ENCODE measurements around the gene CCDC27.
"Not testable (repeated sequence)": the region's sequence is repeated elsewhere in the genome, so short reads cannot be mapped to it uniquely, and the experiment has no call there.

CCDC27 gene

GRCh38 chr1:3740042-3740441, 12.2 kb upstream of the CCDC27 start:
- DNase-seq, result no peak

- no peak for DNase-seq
Observed at GRCh38 chr1:3740752-3741151, 11.5 kb upstream of the CCDC27 start.

- DNase-seq, result no peak
Observed at GRCh38 chr1:3741566-3742438, 10.4 kb upstream of the CCDC27 start.

GRCh38 chr1:3742439-3743298, 9.6 kb upstream of the CCDC27 start:
- no peak for DNase-seq

GRCh38 chr1:3743421-3743820, 8.8 kb upstream of the CCDC27 start:
- no peak for DNase-seq

- DNase-seq, result no peak
Observed at GRCh38 chr1:3743826-3744225, 8.4 kb upstream of the CCDC27 start.

- no peak for DNase-seq
Observed at GRCh38 chr1:3744646-3745045, 7.6 kb upstream of the CCDC27 start.

GRCh38 chr1:3745071-3745470, 7.2 kb upstream of the CCDC27 start:
- no peak for DNase-seq

GRCh38 chr1:3745590-3746381, 6.5 kb upstream of the CCDC27 start:
- no peak for DNase-seq

- DNase-seq, result no peak
Observed at GRCh38 chr1:3746389-3746829, 5.8 kb upstream of the CCDC27 start.

GRCh38 chr1:3746830-3747521, 5.3 kb upstream of the CCDC27 start:
- DNase-seq, result peak; percentile 87

- DNase-seq, result no peak
Observed at GRCh38 chr1:3747522-3747848, 4.8 kb upstream of the CCDC27 start.

- no peak for DNase-seq
Observed at GRCh38 chr1:3747903-3748302, 4.3 kb upstream of the CCDC27 start.

- not testable (repeated sequence) for DNase-seq
Observed at GRCh38 chr1:3748316-3748900, 3.8 kb upstream of the CCDC27 start.

- no peak for DNase-seq
Observed at GRCh38 chr1:3749512-3749911, 2.7 kb upstream of the CCDC27 start.

GRCh38 chr1:3750741-3751140, 1.5 kb upstream of the CCDC27 start:
- no peak for DNase-seq

- no peak for DNase-seq
Observed at GRCh38 chr1:3753656-3754454, 1.6 kb downstream of the CCDC27 start.

GRCh38 chr1:3756394-3756793, 4.1 kb downstream of the CCDC27 start:
- DNase-seq, result no peak

GRCh38 chr1:3759164-3759563, 6.9 kb downstream of the CCDC27 start:
- no peak for DNase-seq

- DNase-seq, result no peak
Observed at GRCh38 chr1:3759796-3760195, 7.5 kb downstream of the CCDC27 start.

- DNase-seq, result no peak
Observed at GRCh38 chr1:3761296-3762010, 9.2 kb downstream of the CCDC27 start.

Measured in CD4-positive, alpha-beta T cell treated with Interleukin-15 for 1 hour (primary cell).